SH-SY5Y (cell line): Measurements from ENCODE around the gene PDCD2.

Experiments used
- GATA2 ChIP-seq: IDR thresholded peaks from 2 replicates; pipeline ENCODE4 v1.6.1; 2011; ENCODE audit warnings: mild to moderate bottlenecking, low read depth, low read length
- GATA3 ChIP-seq: IDR thresholded peaks from 2 replicates; pipeline ENCODE4 v1.6.1; 2011; ENCODE audit warnings: low read depth, mild to moderate bottlenecking, low read length, moderate library complexity

DNA sequence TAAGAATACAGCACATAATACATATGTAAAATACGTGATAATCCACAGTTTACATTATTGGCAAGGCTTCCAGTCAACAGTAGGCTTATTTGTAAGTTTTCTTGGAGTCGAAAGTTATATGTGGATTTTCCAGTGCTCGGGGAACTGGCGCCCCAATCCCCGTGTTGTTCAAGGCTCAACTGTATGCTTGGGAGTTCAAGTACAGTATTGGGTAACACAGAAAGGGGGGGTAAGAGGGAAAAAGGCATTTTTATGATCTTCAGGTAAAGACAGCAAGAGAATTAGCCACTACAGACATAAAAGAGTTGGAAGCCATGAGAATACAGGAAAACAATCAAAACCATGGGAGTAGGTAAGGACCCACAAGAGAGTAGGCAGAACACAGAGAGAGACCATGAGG is 47.8 kb downstream of the PDCD2 start:
- TF ChIP-seq GATA2 (no peak), GATA3 (no peak)
